Central memory CD8-positive, alpha-beta T cell (primary cell): ENCODE results near the gene CEP70.

Experiments
- ATAC-seq: fragments of 150-1000 bp; cut with Tn5 transposase; replicated peaks from 2 replicates; pipeline ENCODE4 v1.10.0; 2022; ENCODE audit warnings: mild to moderate bottlenecking, moderate FRiP score, moderate number of reproducible peaks; ENCODE audit not compliant: poor library complexity, severe bottlenecking; ENCODE audit errors: extremely low read depth
- DNase-seq, 2 donors: peaks; one replicate each; pipeline ENCODE4 v3.0.0; 2021; ENCODE audit warnings: low spot score in 2 of 2
- H3K27ac Mint-ChIP-seq: one replicate; pipeline ENCODE4 v1.8.0; 2022; ENCODE audit warnings: low read depth, mild to moderate bottlenecking, moderate library complexity, mixed read lengths
- H3K27me3 Mint-ChIP-seq: one replicate; pipeline ENCODE4 v1.8.0; 2022; ENCODE audit warnings: mixed read lengths
- H3K36me3 Mint-ChIP-seq: one replicate; pipeline ENCODE4 v1.8.0; 2022; ENCODE audit warnings: mild to moderate bottlenecking, moderate library complexity, mixed read lengths; ENCODE audit not compliant: insufficient read depth
- H3K4me1 Mint-ChIP-seq: one replicate; pipeline ENCODE4 v1.8.0; 2022; ENCODE audit warnings: mixed read lengths
- H3K4me3 Mint-ChIP-seq: one replicate; pipeline ENCODE4 v1.8.0; 2022; ENCODE audit warnings: mild to moderate bottlenecking, moderate library complexity, mixed read lengths
- H3K9me3 Mint-ChIP-seq: one replicate; pipeline ENCODE4 v1.8.0; 2022; ENCODE audit warnings: mixed read lengths

Gene CEP70

GRCh38 chr3:138449490-138449889 lies 144.6 kb downstream of the CEP70 start:
- no peak for ATAC-seq
- H3K4me1 Mint-ChIP-seq, result no peaks in the 10 kb centered on the region
- DNase-seq, result no peak

GRCh38 chr3:138448631-138449030 lies 145.4 kb downstream of the CEP70 start:
- Mint-ChIP-seq H3K36me3 (no peaks in the 10 kb centered on the region), H3K4me3 (no peak overlapping the region), H3K9me3 (no peaks in the 10 kb centered on the region), H3K27me3 (no peaks in the 10 kb centered on the region), H3K4me1 (no peaks in the 10 kb centered on the region), H3K27ac (no peak overlapping the region)
- ATAC-seq, result no peak
- DNase-seq, result no peak

More at GRCh38 chr3:138449490-138449889, 144.6 kb downstream of the CEP70 start:
- Mint-ChIP-seq H3K27ac (no peak overlapping the region), H3K36me3 (no peaks in the 10 kb centered on the region), H3K27me3 (no peaks in the 10 kb centered on the region), H3K9me3 (no peaks in the 10 kb centered on the region), H3K4me3 (no peak overlapping the region)

GRCh38 chr3:138445654-138446053 lies 148.4 kb downstream of the CEP70 start:
- ATAC-seq (no peak), DNase-seq (no peak)
- H3K27ac Mint-ChIP-seq, result no peak overlapping the region
- H3K4me3 Mint-ChIP-seq, result no peak overlapping the region
- H3K9me3 Mint-ChIP-seq, result no peaks in the 10 kb centered on the region
- H3K27me3 Mint-ChIP-seq, result no peaks in the 10 kb centered on the region
- no peaks in the 10 kb centered on the region for H3K4me1 Mint-ChIP-seq
- no peaks in the 10 kb centered on the region for H3K36me3 Mint-ChIP-seq

GRCh38 chr3:138445236-138445635 lies 148.8 kb downstream of the CEP70 start:
- H3K36me3 Mint-ChIP-seq, result no peaks in the 10 kb centered on the region
- no peaks in the 10 kb centered on the region for H3K4me1 Mint-ChIP-seq
- ATAC-seq, result no peak
- H3K27ac Mint-ChIP-seq, result no peak overlapping the region
- DNase-seq, result no peak
- no peaks in the 10 kb centered on the region for H3K9me3 Mint-ChIP-seq
- no peak overlapping the region for H3K4me3 Mint-ChIP-seq
- no peaks in the 10 kb centered on the region for H3K27me3 Mint-ChIP-seq
